Renal cortex interstitium (tissue), 11 donors: ENCODE data around the gene EFNA2. TPM values are rescaled to one million over a fixed set of nuclear protein-coding genes. Genes with fewer than 3 reads are reported as not detected.
A peak's percentile ranks its signal among the peaks of the same experiment; 100 is the strongest.

Experiments used
- DNase-seq, 11 donors: peaks; one replicate each; pipeline ENCODE4 v3.0.0-alpha.2; 2013; ENCODE audit warnings: low read depth in 9 of 11, low spot score in 4 of 11; ENCODE audit errors: extremely low read depth in 1 of 11
- polyA plus RNA-seq, 3 donors: library from polyadenylated mRNA; unstranded; fragments of 120-200 nt; gene quantifications; one replicate each; pipeline ENCODE4 v1.2.1, GENCODE V29; 2013; ENCODE audit not compliant: insufficient read length in 3 of 3

The EFNA2 gene
- polyA plus RNA-seq, 3 donors = 1.5 to 3.8 (median 3.6) TPM

GRCh38 chr19:1256646-1257474 is 28.8 kb upstream of the EFNA2 start:
- no peak for DNase-seq

GRCh38 chr19:1257475-1258162 is 28.1 kb upstream of the EFNA2 start:
- DNase-seq = no peak

- DNase-seq = no peak
These were observed 27.5 kb upstream of the EFNA2 start for GRCh38 chr19:1258163-1258492.

- no peak for DNase-seq
These were observed 26.9 kb upstream of the EFNA2 start for GRCh38 chr19:1258707-1259205.

GRCh38 chr19:1259206-1259875 is 26.3 kb upstream of the EFNA2 start:
- DNase-seq = no peak

- DNase-seq = no peak
These were observed 25.6 kb upstream of the EFNA2 start for GRCh38 chr19:1259876-1260748.

GRCh38 chr19:1260749-1261537 is 24.7 kb upstream of the EFNA2 start:
- peak in 10 of 11 donors; percentile 90 to 95 (median 94) for DNase-seq

- no peak for DNase-seq
These were observed 24.2 kb upstream of the EFNA2 start for GRCh38 chr19:1261538-1261797.

GRCh38 chr19:1261798-1262622 is 23.7 kb upstream of the EFNA2 start:
- no peak for DNase-seq

GRCh38 chr19:1262623-1263123 is 23.0 kb upstream of the EFNA2 start:
- no peak for DNase-seq

- no peak for DNase-seq
These were observed 22.5 kb upstream of the EFNA2 start for GRCh38 chr19:1263188-1263587.

GRCh38 chr19:1264801-1265614 is 20.7 kb upstream of the EFNA2 start:
- DNase-seq = no peak

- no peak for DNase-seq
These were observed 20.0 kb upstream of the EFNA2 start for GRCh38 chr19:1265615-1266128.

GRCh38 chr19:1266129-1266915 is 19.4 kb upstream of the EFNA2 start:
- DNase-seq = no peak

GRCh38 chr19:1266916-1267476 is 18.7 kb upstream of the EFNA2 start:
- DNase-seq = no peak
